ENCODE data around the gene AGRP.

AGRP gene

GRCh38 chr16:67445126-67445426 lies 38.3 kb downstream of the AGRP start:
- no peak for DNase-seq

- DNase-seq = no peak
These were observed 38.9 kb downstream of the AGRP start for GRCh38 chr16:67444259-67445125.

- DNase-seq = no peak
These were observed 40.1 kb downstream of the AGRP start for GRCh38 chr16:67443265-67443664.

GRCh38 chr16:67442581-67443255 lies 40.6 kb downstream of the AGRP start:
- DNase-seq = no peak

- no peak for DNase-seq
These were observed 41.4 kb downstream of the AGRP start for GRCh38 chr16:67441907-67442306.

GRCh38 chr16:67441271-67441753 lies 42.0 kb downstream of the AGRP start:
- DNase-seq = no peak

- no peak for DNase-seq
These were observed 44.4 kb downstream of the AGRP start for GRCh38 chr16:67438824-67439393.

- DNase-seq = no peak
These were observed 45.1 kb downstream of the AGRP start for GRCh38 chr16:67438098-67438791.

- DNase-seq = no peak
These were observed 45.8 kb downstream of the AGRP start for GRCh38 chr16:67437513-67437912.

GRCh38 chr16:67436640-67437193 lies 46.6 kb downstream of the AGRP start:
- no peak for DNase-seq

- DNase-seq = no peak
These were observed 47.6 kb downstream of the AGRP start for GRCh38 chr16:67435758-67436164.

- no peak for DNase-seq
These were observed 50.1 kb downstream of the AGRP start for GRCh38 chr16:67433131-67433719.
